ENCODE results near the gene LIAS. TPM values are rescaled to one million over a fixed set of nuclear protein-coding genes. Genes with fewer than 3 reads are reported as not detected.

The LIAS gene

DNA sequence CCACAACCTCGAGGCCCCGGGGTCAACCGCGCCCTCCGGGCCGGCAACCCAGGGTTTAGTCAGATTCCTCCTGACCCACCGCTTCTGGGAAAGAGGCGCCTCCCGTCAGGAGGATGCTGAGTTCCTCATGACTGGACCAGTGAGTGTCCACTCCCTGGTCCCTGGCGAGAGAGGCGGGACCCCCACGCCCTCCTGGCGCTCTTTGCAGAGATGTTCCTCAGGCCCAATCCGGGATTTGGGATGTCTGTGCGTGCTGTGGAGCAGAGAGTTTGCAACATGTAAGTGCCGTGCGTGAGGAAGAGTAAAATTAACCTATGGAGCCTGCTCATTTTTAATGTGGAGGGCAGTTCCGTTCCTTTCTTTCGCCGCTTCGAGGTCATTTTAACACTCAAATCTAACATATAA, 69.2 kb downstream of the LIAS start:
- Histone ChIP-seq H3K27me3 (ENCODE audit: insufficient read depth, poor library complexity, severe bottlenecking) (no peaks in the 10 kb centered on the region), H3K4me3 (replicated peaks; ENCODE audit: insufficient read depth, low read length) (peak overlapping the region; percentile 100), H3K27ac (replicated peaks) (peak overlapping the region; percentile 75)
- no peak for TF ChIP-seq REST (IDR thresholded peaks at IDR 0.05; ENCODE audit: insufficient replicate concordance, low read depth)
- TF ChIP-seq GABPA (IDR thresholded peaks at IDR 0.05; ENCODE audit: low read depth), result no peak
- TF ChIP-seq SPI1 (IDR thresholded peaks at IDR 0.05; ENCODE audit: borderline replicate concordance, low read depth), result no peak
- no peak for TF ChIP-seq POLR2AphosphoS5 (IDR thresholded peaks at IDR 0.05; ENCODE audit: low read depth)
- TF ChIP-seq CTCF (IDR thresholded peaks at IDR 0.05; ENCODE audit: insufficient read depth, low read length), result no peak
- DNase-seq (ENCODE audit: low read depth in 1 of 2, low spot score in 1 of 2), result peak in 1 of 2 experiments; percentile 8

Small RNA genes within 50 kb of the gene (microRNA-seq; reads per million reads assigned to microRNA genes)
- not detected for gene MIR5591
